GM19372 (cell line): ENCODE measurements around the gene TBC1D7.

Source experiments
- ATAC-seq: cut with Tn5 transposase; IDR thresholded peaks from one replicate; pipeline ENCODE4 v1.9.1; 2021; ENCODE audit warnings: mild to moderate bottlenecking, low read depth, moderate library complexity; ENCODE audit not compliant: unreplicated experiment

Gene TBC1D7

GRCh38 chr6:13296536-13296997, 31.8 kb downstream of the TBC1D7 start:
- ATAC-seq: no peak

DNA sequence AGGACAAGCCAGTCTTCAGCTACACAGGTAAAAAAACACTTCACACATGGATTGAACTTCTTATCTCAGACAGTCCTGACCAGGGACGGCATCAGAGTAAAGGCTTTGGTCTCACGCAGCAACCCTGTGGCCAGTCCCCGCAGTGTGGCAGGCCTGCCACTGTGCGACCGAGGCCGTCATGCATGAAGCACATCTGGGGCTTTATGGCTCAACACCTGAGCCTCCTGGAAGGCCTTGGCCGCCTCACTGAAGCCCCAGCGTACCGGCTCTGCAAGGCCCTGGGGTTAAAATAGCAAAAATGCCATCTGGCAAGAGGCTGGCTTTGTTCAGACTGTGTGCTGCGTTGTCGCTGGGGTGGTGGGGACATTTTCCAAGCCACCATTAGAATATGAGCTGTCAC, 32.8 kb downstream of the TBC1D7 start:
- ATAC-seq: no peak

GRCh38 chr6:13294499-13295069, 33.8 kb downstream of the TBC1D7 start:
- ATAC-seq: no peak

- ATAC-seq: no peak
Measured at GRCh38 chr6:13292774-13293173, 35.6 kb downstream of the TBC1D7 start.

- no peak for ATAC-seq
Measured at GRCh38 chr6:13290335-13290734, 38.0 kb downstream of the TBC1D7 start.

GRCh38 chr6:13289789-13290318, 38.5 kb downstream of the TBC1D7 start:
- ATAC-seq: no peak

DNA sequence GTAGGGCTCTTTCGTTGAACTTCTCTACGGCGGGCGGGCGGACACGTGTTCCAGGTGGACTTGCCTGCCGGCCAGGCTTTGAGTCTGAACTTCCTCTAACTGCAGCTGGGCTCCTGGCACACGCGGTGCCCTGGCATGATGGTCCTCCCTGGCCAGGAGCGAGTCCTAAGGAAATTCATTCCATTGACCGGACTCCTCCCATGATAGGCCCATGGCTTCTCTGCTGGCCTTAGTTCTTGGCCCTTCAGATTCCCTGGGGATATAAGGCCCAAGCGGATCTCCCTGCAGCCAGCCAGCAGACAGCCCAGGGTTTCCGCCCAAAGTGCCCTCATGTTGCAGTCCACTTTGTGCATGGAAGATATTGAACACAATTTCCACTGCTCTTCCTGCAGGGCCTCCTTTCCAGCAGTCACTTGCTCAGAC, 39.4 kb downstream of the TBC1D7 start:
- no peak for ATAC-seq

- ATAC-seq: no peak
Measured at GRCh38 chr6:13288481-13288880, 39.9 kb downstream of the TBC1D7 start.

DNA sequence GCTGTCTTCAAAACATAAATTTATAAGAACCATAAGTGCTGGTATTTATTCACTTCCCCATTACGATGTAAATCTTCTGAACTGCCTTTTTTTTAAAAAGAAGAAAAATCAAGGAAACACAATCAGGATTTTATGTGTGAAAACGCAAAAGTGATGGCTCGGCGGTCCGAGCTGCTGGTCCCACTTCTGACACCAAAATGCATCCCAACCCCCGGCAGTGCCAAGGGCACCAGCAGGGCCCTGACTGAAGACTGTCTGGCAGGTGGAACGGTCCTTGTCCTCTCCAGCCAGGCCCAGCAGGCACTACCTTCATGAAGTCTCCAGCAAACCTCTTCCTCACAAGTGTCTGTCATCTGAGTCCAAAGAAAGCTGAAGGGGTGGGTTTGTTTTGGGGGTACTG, 41.2 kb downstream of the TBC1D7 start:
- ATAC-seq: no peak

- ATAC-seq: no peak
Measured at GRCh38 chr6:13286181-13286580, 42.2 kb downstream of the TBC1D7 start.

GRCh38 chr6:13285705-13286104, 42.6 kb downstream of the TBC1D7 start:
- ATAC-seq: no peak

DNA sequence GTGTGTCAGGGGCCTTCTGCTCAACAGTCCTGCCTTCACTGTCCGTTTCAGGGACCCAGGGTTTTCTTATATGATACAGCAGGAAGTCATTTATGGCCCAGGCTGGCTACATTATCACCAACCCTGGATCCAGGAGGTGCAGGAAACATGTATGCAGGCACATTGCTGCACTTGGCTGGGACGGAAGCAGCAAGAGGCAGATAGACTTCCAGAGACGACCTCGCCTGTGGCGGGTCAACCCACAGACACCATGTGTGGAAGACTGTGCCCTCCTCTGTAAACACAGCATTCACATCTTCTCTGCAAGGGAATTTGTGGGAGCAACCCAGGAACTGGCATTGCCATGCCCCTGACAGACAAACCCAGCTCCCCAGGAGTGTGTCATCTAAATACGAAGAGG, 43.7 kb downstream of the TBC1D7 start:
- ATAC-seq: no peak

DNA sequence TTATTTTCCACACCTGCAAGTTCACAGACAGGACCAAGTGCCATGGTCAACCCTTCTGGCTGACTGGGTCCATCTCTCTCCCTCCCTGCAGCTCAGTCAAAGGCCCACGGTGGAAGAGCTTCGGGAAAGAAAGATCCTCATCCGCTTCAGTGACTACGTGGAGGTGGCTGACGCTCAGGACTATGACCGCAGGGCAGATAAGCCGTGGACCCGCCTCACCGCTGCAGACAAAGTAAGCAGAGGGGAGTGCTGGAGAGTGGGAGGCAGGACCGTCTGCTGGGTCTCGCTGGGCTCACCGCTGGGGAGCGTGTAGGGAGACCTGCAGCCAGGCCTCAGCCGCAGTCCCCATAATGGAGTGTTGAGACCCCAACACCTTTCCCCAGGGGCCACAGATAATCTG, 45.0 kb downstream of the TBC1D7 start:
- no peak for ATAC-seq

DNA sequence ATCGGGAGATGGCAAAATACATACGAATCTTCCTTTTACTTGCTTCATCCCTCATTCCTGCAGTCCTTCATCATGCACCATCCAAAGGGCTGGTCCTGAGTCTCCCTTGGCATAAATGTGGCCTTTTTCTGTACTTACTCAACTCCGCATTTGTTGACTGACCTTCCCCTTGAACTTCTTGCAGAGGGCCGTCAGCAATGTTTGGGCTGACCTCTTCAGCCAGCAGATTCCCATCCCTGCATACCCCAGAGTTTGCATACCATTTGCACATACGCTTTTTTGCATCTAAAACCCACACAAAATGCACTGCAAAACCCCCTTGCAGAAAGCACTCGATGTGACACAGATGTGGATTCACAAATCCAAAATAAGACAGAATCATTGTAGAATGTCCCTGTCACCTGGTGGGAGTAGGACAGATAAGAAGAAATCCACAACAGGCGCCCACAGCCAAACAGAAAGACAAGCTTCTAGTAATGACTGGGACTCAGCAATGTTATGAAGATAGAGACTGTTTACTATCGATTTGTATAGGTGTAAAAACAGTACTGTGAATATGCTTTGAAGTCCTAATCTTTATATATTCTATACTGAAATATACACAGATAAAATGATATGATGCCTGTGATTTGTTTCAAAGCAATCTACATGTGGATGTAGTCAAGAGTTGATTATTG, 45.8 kb downstream of the TBC1D7 start:
- no peak for ATAC-seq

- no peak for ATAC-seq
Measured at GRCh38 chr6:13281686-13282085, 46.7 kb downstream of the TBC1D7 start.

DNA sequence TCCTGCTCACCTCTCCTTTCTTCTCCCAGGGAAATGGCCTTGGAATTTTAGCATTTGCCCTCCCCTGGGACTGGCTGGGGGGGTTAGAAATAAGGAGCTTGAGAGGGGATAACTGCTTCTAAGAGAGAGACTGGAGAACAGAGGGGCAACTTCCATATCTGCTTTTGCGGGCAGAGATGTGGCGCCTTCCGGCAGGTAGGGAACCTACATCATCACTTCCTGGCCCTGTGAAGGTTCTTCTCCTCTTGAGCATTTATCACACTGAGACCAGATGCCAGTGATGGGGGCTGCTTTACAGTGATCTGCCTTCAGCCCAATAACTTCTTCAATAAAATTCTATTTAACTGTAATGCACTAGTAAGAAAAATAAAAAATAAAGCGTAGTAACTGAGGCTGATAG, 48.1 kb downstream of the TBC1D7 start:
- no peak for ATAC-seq

- no peak for ATAC-seq
Measured at GRCh38 chr6:13278991-13279390, 49.3 kb downstream of the TBC1D7 start.

DNA sequence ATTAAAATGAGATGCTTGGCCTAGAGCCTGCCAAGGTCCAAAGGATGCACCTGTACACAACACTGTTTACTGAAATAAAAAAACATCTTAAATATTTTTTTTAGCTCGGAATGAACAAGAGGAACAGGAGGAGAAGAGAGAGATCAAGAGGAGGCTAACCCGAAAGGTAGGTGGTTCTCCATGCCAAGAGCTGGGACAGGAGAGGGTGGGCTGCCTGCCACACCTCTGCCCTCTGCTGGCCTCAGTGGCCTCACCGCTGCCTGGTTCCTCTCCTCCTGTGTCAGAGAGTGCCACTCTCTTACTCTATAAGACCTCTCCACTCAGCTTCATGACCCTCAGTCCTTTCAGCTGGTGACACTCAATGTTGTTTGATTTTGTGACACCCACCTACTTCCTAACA, 50.2 kb downstream of the TBC1D7 start:
- no peak for ATAC-seq

DNA sequence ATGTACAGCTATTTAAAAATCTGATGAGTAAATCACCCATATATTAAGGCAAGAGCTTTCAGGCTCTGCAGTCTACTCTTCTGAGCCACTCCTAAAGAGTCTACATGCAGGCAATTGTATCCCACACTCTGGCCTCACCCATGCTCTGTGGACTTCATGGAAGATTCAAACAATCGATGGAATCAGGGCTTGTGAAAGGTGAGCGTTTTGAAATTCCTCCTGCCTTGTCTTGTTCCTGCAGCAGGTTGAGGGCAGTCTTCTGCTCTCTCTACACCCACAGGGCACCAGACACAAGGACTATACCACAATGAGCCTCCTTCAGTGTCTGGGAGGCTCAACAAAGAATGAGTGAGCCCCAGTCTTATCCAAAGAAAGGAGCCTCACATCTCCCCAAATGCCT, 51.1 kb downstream of the TBC1D7 start:
- no peak for ATAC-seq

- ATAC-seq: no peak
Measured at GRCh38 chr6:13275435-13275989, 52.8 kb downstream of the TBC1D7 start.

- no peak for ATAC-seq
Measured at GRCh38 chr6:13274707-13275434, 53.5 kb downstream of the TBC1D7 start.
